Choroid plexus epithelial cell (primary cell): ENCODE data around the gene GNB1L.
"Not testable (repeated sequence)": the region's sequence is repeated elsewhere in the genome, so short reads cannot be mapped to it uniquely, and the experiment has no call there.

Source experiments
- DNase-seq: peaks from one replicate; pipeline ENCODE4 v3.0.0-alpha.2; 2010; ENCODE audit warnings: low read depth
- H3K4me3 ChIP-seq: 2 replicates; pipeline ENCODE4 v1.5.1; 2011; ENCODE audit warnings: low read depth, mild to moderate bottlenecking, control low read depth, low read length, moderate library complexity
- TF ChIP-seq, protein P1 (sequence below): conservative IDR thresholded peaks from 2 replicates; pipeline ENCODE4 v1.5.1; 2011; ENCODE audit warnings: low read depth, mild to moderate bottlenecking, control low read depth, inconsistent platforms, low read length, moderate library complexity

Gene GNB1L

DNA sequence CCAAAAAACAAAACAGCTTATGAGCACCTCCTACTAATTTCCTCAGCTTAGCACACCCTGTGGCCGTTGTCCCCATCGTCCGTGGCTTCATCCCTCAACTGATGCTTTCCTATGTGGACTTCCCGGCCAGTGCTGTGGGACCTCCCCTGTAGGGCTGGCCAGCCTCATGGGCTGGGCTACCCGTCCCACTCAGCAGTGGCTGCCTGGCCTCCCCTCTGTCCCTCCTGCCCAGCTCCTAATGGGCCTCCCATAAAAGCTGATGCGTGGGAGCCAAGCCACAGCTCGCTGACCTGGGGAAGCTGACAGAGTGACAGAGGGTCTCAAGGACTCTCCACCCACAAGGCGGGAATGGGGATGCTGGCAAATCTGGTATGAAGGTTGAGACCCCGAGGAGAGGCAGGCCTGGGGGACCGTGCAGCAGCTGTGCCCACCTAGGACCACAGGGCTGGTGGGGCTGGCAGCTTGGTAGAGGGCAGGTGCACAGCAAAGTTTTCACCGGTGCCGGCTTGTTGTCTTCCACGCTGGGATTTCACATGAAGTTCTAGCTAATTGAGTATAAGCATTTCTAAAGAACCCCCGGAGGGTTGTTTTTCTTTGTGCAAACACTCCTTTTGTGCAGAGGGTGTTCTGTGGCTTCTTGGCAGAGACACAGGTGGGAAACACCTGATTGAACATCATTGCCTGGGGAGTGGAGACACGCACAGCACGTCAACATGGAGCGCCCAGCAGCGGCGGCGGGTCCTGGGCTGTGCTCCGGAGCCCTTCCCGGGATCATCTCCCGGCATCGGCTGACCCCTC, 70.9 kb downstream of the GNB1L start:
- H3K4me3 ChIP-seq: no peak overlapping the region
- no peak for DNase-seq
- TF ChIP-seq, protein P1, sequence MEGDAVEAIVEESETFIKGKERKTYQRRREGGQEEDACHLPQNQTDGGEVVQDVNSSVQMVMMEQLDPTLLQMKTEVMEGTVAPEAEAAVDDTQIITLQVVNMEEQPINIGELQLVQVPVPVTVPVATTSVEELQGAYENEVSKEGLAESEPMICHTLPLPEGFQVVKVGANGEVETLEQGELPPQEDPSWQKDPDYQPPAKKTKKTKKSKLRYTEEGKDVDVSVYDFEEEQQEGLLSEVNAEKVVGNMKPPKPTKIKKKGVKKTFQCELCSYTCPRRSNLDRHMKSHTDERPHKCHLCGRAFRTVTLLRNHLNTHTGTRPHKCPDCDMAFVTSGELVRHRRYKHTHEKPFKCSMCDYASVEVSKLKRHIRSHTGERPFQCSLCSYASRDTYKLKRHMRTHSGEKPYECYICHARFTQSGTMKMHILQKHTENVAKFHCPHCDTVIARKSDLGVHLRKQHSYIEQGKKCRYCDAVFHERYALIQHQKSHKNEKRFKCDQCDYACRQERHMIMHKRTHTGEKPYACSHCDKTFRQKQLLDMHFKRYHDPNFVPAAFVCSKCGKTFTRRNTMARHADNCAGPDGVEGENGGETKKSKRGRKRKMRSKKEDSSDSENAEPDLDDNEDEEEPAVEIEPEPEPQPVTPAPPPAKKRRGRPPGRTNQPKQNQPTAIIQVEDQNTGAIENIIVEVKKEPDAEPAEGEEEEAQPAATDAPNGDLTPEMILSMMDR: no peak

DNA sequence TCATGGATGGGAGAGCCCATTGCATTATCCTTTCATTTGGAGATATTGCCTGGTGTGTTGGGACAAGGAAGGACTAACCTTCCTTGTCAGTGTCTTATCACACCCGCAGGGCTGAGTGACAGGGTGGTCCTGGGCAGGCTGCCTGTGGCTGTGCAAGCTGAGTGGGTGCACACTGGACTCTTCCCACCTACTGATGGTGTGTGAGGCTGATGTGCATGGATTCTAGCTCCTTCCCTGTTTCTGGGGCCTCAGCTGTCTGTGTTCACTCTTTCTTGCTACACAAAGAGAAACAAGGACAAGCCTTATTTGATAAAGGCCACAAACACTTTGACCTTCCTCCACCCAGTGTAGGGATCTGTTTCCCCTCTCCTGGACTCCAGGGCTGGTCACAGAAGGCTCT, 72.1 kb downstream of the GNB1L start:
- no peak for DNase-seq
- TF ChIP-seq, protein P1: no peak

DNA sequence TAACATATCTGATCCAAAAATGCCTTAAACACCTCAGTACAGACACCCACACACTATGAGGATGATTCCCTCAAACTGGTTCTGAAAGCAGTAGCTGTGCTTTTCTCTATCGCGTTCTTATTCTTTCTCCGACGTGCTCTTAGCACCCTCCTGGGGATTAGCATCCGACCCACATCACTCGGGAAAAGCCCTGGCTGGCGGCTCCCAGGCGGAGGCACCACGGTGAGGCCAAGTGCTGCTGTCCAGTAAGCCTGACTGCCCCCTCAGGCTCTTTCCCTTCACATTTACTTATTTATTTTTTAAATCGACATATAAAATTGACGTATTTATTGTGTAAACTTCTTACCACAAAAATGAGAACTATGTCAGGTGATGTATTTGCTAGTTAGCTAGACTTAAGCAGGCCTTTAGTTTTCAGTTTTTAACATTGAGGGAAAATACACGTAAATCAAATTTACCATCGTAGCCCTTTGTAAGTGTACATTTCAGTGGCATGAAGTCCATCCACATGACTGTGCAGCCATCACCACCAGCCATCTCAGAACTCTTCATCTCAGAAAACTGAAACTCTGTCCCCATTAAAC, 74.9 kb downstream of the GNB1L start:
- no peak overlapping the region for H3K4me3 ChIP-seq
- DNase-seq: no peak
- TF ChIP-seq, protein P1: no peak

More for the DNA sequence above, 72.1 kb downstream of the GNB1L start:
- no peak overlapping the region for H3K4me3 ChIP-seq

DNA sequence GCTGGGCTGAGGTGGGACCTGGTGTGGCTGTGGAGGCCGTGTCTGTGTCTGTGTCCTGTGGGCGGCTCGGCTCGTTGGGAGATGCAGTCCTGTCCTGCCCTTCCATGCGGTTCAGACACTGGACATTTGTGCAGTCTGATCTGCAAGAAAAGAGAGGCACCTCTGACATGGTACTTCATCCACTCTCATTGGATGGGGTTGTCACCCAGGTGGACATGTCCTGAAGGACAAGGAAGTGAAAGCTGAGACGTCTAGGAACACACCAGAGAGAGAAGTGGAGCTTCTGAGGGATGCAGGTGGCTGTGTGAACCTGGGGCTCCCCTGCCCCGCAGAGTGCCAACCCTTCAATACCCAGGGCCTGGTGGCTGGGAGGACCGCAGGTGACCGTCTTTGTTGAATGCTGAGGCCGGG, 75.7 kb downstream of the GNB1L start:
- no peak for DNase-seq
- TF ChIP-seq, protein P1: no peak
- H3K4me3 ChIP-seq: no peak overlapping the region

DNA sequence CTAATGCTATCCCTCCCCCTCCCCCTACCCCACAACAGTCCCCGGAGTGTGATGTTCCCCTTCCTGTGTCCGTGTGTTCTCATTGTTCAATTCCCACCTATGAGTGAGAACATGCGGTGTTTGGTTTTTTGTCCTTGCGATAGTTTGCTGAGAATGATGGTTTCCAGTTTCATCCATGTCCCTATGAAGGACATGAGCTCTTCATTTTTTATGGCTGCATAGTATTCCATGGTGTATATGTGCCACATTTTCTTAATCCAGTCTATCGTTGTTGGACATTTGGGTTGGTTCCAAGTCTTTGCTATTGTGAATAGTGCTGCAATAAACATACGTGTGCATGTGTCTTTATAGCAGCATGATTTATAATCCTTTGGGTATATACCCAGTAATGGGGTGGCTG, 77.5 kb downstream of the GNB1L start:
- not testable (repeated sequence) for H3K4me3 ChIP-seq

DNA sequence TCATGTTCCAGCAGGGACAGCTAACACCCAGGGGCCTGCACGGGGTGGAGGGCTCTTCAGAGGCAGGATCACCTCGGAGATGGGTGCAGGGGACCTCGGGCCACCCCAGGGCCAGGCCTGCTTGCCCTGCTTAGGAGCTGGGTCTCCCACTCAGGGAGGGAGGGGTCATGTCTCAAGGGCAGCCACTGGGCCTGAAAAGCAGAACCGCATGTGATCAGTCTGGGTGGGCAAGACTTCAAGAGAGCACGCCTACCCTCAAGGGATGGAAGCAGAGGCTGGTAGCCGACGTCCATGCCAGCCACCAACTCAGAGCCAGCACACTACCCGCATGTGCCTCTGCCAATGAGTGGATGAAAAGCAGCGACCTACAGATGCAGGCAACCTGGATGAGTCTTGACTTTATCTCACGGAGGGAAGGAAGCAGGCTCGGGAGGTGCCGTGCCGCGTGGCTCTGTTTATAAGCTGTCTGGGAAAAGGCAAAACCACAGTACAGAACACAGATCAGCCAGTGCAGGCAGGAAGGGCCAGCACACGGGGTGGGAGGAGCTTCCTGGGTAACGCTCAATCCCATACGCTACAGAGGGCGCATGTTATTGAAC, 78.1 kb downstream of the GNB1L start:
- TF ChIP-seq, protein P1: no peak
- H3K4me3 ChIP-seq: no peak overlapping the region
- DNase-seq: no peak

More for the DNA sequence above, 77.5 kb downstream of the GNB1L start:
- not testable (repeated sequence) for DNase-seq

DNA sequence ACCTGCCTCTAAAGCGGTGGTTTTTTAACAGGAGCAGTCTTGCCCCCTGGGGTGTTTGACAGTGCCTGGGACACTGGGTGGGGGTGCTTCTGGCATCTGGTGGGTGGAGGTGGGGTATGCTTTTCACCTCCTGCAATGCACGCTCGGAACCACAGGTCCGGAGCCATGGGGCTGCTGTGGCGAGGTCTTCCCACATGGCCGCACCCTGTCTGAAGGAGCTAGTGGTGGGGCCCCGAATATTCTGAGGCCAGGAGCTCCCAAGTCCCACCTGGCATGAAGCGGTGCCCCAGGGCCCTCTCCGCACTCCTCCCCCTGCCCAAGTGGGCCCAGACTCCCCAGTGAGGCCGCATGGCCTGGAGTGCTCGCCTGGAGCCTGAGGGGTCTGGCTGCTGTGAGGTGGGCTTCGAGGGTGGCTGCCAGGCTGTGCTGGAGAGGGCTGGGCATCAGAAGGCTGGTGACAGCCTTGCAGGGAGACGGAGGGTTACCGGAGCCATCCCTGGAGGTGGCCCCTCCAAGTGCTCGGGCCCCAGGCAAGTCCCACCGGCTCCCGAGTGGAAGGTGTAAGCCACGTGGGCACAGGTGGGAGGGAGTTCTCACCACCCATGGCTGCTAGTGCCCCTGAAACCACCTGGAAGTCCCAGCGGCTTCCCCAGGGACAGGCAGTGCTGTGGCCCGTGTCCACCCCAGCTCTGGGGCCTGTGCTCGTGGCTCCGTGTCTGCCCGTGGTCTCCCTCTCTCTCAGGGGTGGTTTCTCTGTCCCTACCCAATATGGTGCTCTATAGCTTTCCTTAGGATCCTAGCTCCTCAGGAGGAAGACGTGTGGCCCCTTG, 79.0 kb downstream of the GNB1L start:
- H3K4me3 ChIP-seq: no peak overlapping the region
- no peak for DNase-seq
- TF ChIP-seq, protein P1: no peak
